LNCAP (cell line): ENCODE data around the gene PRDM16.

Source experiments
- CTCF ChIP-seq: fragments of 450-650 bp; IDR thresholded peaks from 2 replicates; pipeline ENCODE4 v1.5.1; 2017; ENCODE audit warnings: mild to moderate bottlenecking

PRDM16 gene

DNA sequence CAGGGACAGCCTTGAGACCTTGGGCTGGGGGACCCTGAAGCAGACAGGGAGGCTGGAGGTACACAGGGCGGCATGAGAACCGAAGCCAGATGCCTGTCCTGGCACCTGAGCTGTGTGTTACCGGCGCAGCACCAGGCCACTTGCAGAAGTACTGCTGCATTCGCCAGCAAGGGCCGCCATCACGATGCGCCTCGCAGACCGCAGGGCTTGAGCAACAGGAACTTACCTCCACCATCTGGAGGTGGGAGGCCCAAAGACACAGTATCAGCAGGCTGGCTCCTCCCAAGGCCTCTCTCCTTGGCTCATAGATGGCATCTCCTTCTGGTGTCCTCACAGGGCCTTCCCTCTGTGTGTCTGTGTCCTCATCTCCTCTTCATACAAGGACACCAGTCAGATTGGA is 90.1 kb downstream of the PRDM16 start:
- TF ChIP-seq CTCF = no peak

- TF ChIP-seq CTCF = no peak
Measured at GRCh38 chr1:3159996-3160395, 91.0 kb downstream of the PRDM16 start.

DNA sequence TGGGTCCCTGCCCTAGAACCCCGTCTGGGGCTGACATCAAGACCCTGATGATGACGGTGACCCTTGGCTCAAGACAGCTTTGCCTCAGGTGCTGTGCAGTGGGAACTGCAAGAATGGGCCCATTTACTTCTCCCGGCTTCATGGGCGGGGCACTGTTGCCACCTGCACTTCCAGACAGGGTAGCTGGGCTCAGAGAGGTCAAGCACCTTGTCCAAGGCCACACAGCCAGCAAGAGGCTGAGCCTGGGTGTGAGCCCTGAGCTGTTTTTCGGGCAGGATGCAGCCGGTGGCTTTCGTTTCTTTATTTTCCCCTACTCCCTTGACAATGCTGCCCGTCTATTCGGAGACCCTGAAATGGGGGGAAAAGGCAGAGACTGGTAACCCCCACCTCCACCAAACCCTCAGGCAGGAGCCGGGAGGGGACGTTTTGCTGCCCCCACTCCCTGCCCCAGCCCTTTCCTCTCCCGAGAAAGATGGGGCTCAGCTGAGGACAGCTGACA is 91.7 kb downstream of the PRDM16 start:
- TF ChIP-seq CTCF = no peak

DNA sequence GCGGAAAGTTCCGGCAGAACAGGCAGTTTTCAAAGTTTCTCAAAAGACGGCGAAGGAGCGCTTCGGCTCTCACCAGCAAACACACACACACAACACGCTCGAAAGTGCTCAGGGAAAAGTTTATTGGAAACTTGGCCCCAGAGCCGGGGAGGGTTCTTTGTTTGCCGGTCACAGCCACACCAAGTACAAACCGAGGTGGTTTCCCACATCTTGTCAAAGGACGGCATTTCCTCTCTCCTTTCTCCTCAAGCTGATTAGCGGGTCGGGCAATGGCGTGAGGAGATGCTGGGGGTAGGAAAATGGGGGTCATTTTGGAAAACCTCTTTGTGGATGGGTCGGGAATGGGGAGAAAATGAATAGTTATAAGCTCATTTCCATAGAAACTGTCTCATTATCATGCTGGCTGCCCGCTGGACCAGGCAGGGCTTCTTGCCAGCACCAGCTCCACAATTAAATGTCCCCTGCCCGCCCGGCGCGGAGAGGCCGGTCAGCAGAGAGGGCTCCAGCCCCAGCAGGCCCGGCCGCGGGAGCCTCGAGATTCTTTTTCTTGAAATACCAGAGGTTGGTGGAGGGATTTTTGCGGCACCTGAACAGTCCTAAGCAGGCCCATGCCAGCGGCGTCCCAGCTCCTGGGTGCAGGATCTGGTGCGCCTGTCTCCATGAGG is 92.3 kb downstream of the PRDM16 start:
- TF ChIP-seq CTCF = no peak

DNA sequence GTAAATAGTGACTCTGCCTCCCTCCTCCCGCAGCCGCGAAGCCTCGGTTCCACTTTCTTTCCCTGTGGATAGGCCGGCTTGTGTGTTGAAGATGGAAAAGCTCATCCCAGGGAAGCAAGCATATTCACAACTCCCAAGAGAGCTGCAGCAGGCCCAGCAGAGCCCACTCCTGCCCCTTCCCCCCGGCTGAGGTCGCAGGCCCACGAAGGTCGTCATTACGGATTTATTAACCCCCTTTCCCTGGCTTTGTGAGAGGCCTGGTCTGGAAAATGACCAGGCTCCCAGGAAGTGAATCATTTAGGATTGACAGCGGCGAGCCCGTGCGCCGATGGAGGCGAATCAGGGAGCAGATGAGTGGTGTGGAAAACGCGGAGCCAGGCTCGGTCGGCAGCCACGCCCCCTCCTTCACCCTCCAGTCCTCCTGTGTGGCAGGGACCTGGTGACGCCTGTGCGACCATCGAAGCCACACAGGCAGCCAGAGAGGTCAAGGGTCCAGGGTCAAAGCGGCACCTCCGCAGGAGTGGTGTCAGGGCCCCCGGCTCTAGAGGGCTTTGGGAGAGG is 93.4 kb downstream of the PRDM16 start:
- TF ChIP-seq CTCF = no peak

DNA sequence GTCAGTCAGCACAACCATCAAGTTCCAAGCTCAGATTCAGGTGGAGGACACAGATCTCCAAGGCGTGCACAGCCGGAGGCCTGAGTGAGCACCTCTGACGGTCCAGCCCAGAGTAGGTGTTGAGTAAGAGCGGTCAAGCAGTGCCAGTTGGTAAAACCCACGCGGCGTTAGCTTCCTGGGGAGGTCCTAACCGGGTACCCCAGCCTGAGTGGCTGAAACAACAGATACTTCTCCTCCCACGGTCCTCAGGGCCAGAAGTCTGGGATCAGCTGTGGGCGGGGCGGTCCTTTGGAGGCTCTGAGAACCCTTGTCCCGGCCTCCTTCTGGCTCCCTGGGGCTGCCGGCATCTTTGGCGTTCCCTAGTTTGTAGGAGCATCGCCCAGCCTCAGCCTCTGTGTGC is 94.4 kb downstream of the PRDM16 start:
- no peak for TF ChIP-seq CTCF

- TF ChIP-seq CTCF = no peak
Measured at GRCh38 chr1:3164671-3165070, 95.7 kb downstream of the PRDM16 start.
